ENCODE measurements around the gene PIGK.

GRCh38 chr1:77232829-77233228 lies 13.6 kb upstream of the PIGK start:
- TF ChIP-seq, protein P1, sequence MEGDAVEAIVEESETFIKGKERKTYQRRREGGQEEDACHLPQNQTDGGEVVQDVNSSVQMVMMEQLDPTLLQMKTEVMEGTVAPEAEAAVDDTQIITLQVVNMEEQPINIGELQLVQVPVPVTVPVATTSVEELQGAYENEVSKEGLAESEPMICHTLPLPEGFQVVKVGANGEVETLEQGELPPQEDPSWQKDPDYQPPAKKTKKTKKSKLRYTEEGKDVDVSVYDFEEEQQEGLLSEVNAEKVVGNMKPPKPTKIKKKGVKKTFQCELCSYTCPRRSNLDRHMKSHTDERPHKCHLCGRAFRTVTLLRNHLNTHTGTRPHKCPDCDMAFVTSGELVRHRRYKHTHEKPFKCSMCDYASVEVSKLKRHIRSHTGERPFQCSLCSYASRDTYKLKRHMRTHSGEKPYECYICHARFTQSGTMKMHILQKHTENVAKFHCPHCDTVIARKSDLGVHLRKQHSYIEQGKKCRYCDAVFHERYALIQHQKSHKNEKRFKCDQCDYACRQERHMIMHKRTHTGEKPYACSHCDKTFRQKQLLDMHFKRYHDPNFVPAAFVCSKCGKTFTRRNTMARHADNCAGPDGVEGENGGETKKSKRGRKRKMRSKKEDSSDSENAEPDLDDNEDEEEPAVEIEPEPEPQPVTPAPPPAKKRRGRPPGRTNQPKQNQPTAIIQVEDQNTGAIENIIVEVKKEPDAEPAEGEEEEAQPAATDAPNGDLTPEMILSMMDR (IDR thresholded peaks at IDR 0.05; ENCODE audit: low read length): no peak
- TF ChIP-seq EZH2phosphoT487 (IDR thresholded peaks at IDR 0.05; ENCODE audit: low read length) (no peak), EZH2 (optimal IDR thresholded peaks at IDR 0.05; ENCODE audit: low read depth, low read length) (no peak)
